Gastroesophageal sphincter (tissue), 3 donors: ENCODE measurements around the gene ECEL1.

Experiments
- CTCF ChIP-seq, 4 experiments: fragments of 200-600 bp in 2 of 4; fragments of 450-650 bp in 2 of 4; sonication (generic) in 1 of 4; IDR thresholded peaks; one replicate each; pipeline ENCODE4 v1.5.1; 2017 to 2019; ENCODE audit warnings: antibody characterized with exemption in 4 of 4, mild to moderate bottlenecking in 2 of 4, moderate library complexity in 2 of 4
- EP300 ChIP-seq: sonication (generic); formaldehyde crosslinking; IDR thresholded peaks from one replicate; pipeline ENCODE4 v1.6.1; 2017; ENCODE audit warnings: antibody characterized with exemption, mild to moderate bottlenecking
- POLR2AphosphoS5 ChIP-seq: sonication (generic); formaldehyde crosslinking; IDR thresholded peaks from one replicate; pipeline ENCODE4 v1.6.1; 2017; ENCODE audit warnings: antibody characterized with exemption

- no peak for TF ChIP-seq EP300
- TF ChIP-seq POLR2AphosphoS5: no peak
- no peak for TF ChIP-seq CTCF (IDR thresholded peaks at IDR 0.05)
Measured at GRCh38 chr2:232435805-232436204, 51.8 kb downstream of the ECEL1 start.
